ENCODE measurements around the gene INTS6.
A peak's percentile ranks its signal among the peaks of the same experiment; 100 is the strongest.

Gene INTS6

DNA sequence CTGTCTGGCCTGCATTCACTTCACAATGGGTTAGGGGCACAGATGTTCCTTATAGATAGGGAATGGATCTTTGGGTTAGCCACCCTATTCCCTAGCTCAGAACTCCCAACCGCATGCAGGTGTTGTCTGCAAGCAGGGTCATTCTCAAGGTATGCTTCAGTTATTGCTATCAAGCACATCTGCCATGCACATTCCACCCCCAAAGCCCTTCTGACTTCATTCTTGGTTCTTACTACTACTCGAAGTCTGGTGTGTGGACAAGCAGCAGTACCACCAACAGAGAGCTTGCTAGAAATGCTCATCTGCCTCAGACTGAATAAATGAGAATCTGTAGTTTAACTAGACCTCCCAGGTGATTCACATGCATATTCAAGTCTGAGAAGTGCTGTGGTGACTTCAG is 82.0 kb downstream of the INTS6 start:
- Mint-ChIP-seq H3K4me1 (no peaks in the 10 kb centered on the region), H3K9me3 (no peaks in the 10 kb centered on the region), H3K27ac (no peak overlapping the region), H3K27me3 (ENCODE audit: low read depth) (no peaks in the 10 kb centered on the region), H3K36me3 (ENCODE audit: low read depth) (peaks cover 42% of the 10 kb centered on the region), H3K4me3 (no peak overlapping the region)
- TF ChIP-seq, protein P1, sequence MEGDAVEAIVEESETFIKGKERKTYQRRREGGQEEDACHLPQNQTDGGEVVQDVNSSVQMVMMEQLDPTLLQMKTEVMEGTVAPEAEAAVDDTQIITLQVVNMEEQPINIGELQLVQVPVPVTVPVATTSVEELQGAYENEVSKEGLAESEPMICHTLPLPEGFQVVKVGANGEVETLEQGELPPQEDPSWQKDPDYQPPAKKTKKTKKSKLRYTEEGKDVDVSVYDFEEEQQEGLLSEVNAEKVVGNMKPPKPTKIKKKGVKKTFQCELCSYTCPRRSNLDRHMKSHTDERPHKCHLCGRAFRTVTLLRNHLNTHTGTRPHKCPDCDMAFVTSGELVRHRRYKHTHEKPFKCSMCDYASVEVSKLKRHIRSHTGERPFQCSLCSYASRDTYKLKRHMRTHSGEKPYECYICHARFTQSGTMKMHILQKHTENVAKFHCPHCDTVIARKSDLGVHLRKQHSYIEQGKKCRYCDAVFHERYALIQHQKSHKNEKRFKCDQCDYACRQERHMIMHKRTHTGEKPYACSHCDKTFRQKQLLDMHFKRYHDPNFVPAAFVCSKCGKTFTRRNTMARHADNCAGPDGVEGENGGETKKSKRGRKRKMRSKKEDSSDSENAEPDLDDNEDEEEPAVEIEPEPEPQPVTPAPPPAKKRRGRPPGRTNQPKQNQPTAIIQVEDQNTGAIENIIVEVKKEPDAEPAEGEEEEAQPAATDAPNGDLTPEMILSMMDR (IDR thresholded peaks at IDR 0.05; ENCODE audit: unreplicated experiment in 3 of 3) = no peak

DNA sequence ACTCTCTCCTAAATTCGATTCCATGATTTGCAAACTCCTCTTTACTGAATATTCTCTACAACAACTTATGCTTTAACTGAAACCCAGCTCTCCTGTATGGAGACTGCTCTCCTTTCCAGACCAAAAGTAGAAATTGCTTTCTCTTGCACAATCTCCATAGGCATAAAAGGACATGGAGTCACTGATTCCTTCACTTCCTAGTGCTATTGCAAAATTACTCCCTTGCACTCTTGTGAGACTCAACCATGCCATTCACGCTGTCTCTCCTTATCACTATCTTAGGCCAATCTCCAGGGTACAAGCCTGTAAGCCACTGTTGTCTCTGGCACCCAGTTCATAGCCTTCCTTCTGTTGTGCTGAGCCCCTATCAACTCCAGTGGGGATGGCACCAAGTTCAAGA is 82.7 kb downstream of the INTS6 start:
- Mint-ChIP-seq H3K27ac (peak overlapping the region in 1 of 3 experiments; percentile 9), H3K9me3 (no peaks in the 10 kb centered on the region), H3K4me1 (no peaks in the 10 kb centered on the region), H3K4me3 (no peak overlapping the region), H3K27me3 (ENCODE audit: low read depth) (no peaks in the 10 kb centered on the region), H3K36me3 (ENCODE audit: low read depth) (peaks cover 38% of the 10 kb centered on the region)
- TF ChIP-seq, protein P1 (IDR thresholded peaks at IDR 0.05; ENCODE audit: unreplicated experiment in 3 of 3) = no peak

DNA sequence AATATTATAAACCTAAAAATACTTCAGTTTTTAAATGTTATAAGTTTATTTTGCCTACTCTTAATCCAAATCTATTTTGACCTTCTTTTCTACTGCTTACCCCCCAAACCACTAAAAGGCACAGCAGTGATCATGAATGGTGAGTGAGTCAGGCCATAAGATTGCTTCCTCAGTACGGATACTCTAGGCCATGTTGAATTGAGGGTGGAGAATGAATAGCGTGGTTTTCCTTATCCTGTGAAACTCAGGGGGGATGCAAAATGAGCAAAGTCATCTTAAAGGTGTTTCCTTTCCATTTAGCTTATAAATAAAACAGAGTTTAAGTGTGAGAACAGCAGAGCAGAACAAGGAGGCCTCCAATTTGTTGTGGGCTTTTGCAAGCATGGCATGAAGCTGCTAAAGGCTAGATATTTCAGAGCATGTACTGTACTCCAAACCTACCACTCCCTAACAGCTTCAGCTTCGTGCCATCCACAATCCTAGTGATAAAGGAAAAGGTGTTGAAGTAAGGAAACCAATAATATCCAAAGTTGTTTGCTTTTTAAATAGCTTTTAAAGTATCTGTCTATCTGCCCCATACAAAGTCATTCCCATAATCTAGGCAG is 88.3 kb downstream of the INTS6 start:
- H3K4me1 Mint-ChIP-seq = no peaks in the 10 kb centered on the region
- H3K4me3 Mint-ChIP-seq = no peak overlapping the region
- H3K9me3 Mint-ChIP-seq = no peaks in the 10 kb centered on the region
- no peaks in the 10 kb centered on the region for H3K27me3 Mint-ChIP-seq (ENCODE audit: low read depth)
- no peak overlapping the region for H3K27ac Mint-ChIP-seq
- peaks cover 54% of the 10 kb centered on the region for H3K36me3 Mint-ChIP-seq (ENCODE audit: low read depth)
- TF ChIP-seq, protein P1 (IDR thresholded peaks at IDR 0.05; ENCODE audit: unreplicated experiment in 3 of 3) = no peak

DNA sequence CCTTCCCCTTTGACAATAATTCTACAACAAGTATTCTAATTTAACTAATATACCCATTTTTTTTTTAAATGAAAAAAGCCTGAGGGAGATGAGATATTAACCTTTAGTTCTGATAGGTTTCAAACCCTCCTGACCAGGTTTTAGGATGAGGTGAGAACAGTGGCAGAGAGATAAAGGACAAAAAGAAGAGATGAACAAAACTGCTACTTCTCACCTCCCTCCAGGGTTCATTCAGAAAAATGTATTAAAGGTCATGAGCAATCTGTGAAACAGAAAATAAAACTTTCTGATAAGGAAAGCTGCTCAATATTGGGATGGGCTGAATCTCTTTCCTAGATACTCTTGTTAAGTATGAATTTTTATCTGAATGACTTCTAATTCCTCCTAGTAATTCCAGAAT is 89.2 kb downstream of the INTS6 start:
- Mint-ChIP-seq H3K9me3 (no peaks in the 10 kb centered on the region), H3K4me1 (no peaks in the 10 kb centered on the region), H3K27ac (no peak overlapping the region), H3K36me3 (ENCODE audit: low read depth) (peaks cover 48% of the 10 kb centered on the region), H3K4me3 (no peak overlapping the region), H3K27me3 (ENCODE audit: low read depth) (no peaks in the 10 kb centered on the region)
- TF ChIP-seq, protein P1 (IDR thresholded peaks at IDR 0.05; ENCODE audit: unreplicated experiment in 3 of 3) = no peak

DNA sequence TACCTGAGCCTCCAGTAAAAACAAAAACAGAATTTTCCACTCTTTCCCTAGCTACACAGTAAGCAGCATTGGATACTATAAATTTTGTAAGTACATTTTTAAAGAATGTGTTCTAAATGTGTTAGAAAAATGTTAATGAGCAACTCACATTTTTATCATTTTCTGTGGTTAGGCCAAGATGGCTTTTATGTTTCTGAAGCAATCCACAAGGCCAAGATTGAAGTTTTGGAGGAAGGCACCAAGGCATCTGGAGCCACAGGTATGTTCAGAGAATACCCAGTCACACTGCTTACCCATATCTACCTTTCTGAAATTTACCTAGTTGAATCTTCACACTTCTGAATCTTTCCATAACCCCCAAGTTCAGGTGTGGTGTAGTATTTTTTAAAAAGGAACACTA is 91.7 kb downstream of the INTS6 start:
- Mint-ChIP-seq H3K27ac (no peak overlapping the region), H3K36me3 (ENCODE audit: low read depth) (peaks cover 34% of the 10 kb centered on the region), H3K4me3 (no peak overlapping the region), H3K4me1 (no peaks in the 10 kb centered on the region), H3K27me3 (ENCODE audit: low read depth) (no peaks in the 10 kb centered on the region), H3K9me3 (no peaks in the 10 kb centered on the region)
- TF ChIP-seq, protein P1 (IDR thresholded peaks at IDR 0.05; ENCODE audit: unreplicated experiment in 3 of 3) = no peak

DNA sequence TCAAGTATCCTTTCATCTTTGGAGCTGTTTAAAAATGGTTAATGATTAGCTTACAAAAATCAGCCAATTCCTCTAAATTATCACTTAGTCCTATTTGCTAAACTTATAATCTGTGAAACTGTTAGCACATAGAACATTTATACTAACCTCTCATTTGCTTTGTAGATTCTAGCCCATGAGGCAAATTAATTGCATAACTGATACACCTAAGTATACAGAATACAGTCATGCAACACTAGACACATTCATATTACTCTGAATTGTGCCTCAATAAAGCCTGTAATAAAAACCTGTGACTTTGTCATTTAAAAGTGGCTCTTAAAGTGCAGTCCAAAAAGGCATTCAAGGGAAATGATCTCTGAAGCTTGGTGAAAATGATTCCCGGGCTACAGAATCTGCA is 92.3 kb downstream of the INTS6 start:
- no peak overlapping the region for H3K27ac Mint-ChIP-seq
- TF ChIP-seq, protein P1 (IDR thresholded peaks at IDR 0.05; ENCODE audit: unreplicated experiment in 3 of 3) = no peak
- no peaks in the 10 kb centered on the region for H3K9me3 Mint-ChIP-seq
- no peak overlapping the region for H3K4me3 Mint-ChIP-seq
- H3K36me3 Mint-ChIP-seq (ENCODE audit: low read depth) = peaks cover 33% of the 10 kb centered on the region
- no peaks in the 10 kb centered on the region for H3K4me1 Mint-ChIP-seq
- H3K27me3 Mint-ChIP-seq (ENCODE audit: low read depth) = no peaks in the 10 kb centered on the region
